ENCODE results near the gene CCDC175.

DNA sequence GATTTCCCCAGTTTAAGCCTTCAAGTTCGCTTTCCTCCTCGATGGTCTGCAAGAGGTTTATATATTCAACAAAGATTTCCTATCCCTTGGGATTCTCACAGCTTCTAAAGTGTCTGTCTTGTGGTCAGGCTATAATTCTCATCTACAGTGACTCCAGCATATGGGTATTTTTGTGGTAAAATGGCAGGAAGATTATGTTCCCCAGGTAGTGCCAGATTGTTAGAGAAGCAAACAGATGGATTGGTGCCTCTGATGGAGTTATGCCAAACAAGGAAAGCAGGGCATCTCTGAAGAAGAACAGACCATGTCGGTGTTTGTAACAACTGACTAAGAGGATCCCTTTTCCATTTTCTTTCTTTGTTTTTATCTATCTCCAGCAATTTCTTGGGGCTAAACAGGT lies 5.5 kb upstream of the CCDC175 start:
- TF ChIP-seq EZH2 (IDR thresholded peaks at IDR 0.05) (no peak), POLR2AphosphoS5 (IDR thresholded peaks at IDR 0.05; ENCODE audit: borderline replicate concordance, low read depth, low read length) (no peak)
